HTR-8/SVneo (cell line): Measurements from ENCODE around the gene GSG1L.

Source experiments
- DNase-seq: peaks from one replicate; pipeline ENCODE4 v3.0.0; 2011; ENCODE audit warnings: low spot score, mixed read lengths; ENCODE audit not compliant: insufficient read length
- FAIRE-seq: peaks from 2 replicates; lab custom pipeline; 2011; peaks lifted over from hg19 to GRCh38; lab: Jason Lieb, UNC

GSG1L gene

DNA sequence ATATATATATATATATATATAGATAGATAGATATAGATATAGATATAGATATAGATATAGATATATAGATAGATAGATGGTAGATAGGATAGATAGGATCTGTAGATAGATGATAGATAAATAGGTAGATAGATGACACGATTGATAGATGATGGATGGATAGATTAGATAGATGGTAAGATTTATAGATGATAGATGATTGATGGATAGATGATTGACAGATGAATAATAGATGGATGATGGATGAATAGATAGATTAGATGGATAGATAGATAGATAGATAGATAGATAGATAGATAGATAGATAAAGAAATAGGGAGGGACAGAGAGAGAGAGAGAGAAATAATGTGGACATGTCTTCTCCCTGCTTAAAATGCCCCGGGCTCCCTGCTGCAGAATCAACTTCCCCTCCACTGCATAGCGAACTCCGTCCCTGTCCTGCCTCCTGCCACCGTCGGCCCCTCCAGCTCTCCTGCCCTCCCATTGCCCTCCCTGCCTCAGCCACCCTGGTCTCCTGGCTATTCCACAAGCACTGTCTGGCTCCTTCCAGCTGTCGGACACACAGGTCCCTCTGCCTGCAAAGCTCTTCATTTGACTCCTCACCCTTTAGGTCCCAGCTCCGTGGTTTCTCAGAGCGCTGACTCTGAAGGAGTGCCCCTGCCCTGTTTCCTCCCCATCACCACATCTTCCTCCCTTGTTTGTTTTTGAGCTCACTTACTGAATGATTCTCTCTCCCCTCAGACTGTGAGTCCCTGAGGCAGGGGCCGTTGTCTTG lies 259.6 kb downstream of the GSG1L start:
- FAIRE-seq (no peak), DNase-seq (no peak)

DNA sequence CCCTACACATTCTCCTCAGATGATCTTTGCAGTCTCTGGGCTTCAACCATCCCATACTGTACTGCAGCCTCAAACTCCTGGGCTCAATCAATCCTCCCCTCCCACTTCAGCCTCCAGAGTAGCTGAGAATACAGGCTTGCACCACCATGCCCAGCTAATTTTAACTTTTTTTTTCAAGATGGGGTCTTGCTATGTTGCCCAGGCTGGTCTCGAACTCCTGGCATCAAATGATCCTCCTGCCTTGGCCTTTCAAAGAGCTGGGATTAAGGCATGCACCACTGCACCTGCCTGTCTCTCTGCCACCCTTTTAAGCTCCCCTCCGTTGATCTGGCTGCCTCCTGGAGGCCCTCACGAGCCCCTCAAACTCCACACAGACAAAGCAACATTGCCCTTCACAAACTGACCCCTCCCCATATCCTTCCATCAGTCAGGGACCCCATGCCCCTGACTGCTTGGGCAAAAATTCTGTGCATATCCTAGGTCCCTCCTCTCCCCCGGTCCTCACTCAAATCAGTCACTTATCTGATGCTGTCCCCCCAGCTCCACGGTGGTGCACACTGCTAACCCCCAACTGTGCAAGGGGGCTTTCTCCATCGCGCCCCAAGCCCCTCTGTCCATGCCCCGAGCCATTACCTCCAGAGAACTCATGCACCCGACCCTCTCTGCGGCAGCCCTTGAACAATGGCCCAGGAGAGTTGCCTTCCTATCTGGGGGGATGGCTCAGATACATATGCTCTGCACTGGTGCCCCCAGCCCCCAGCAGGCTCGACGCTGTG lies 260.7 kb downstream of the GSG1L start:
- no peak for FAIRE-seq
- DNase-seq = no peak

DNA sequence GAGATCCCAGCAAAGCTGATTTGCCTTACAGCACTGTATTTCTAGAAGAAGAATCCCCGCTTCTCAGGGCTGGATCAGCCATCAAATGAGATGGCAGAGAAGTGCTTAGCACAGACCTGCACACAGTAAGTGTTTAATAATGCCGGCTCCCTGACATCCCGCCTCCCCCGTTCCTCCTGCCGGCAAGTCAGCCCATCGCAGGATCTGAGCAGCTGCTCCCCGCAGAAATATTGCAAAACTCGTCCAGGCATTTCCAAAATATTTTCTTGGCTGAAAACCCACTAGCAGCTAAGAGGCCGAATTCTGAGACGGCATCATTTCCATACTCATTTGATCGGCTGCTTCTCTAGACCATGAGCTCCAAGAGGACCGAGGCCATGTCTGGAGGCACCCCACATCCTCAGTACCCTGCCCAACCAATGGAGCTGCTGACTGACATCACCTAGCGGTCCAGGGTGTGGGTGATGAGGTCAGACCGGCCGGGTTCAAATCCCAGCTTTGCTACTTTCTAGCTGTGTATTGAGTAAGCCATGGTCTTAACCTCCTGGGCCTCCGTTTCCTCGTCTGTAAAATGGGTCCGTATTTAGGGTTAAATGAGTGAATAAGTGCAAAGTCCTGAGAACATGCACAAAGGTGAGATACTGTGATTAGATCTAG lies 262.1 kb downstream of the GSG1L start:
- DNase-seq (no peak), FAIRE-seq (no peak)

DNA sequence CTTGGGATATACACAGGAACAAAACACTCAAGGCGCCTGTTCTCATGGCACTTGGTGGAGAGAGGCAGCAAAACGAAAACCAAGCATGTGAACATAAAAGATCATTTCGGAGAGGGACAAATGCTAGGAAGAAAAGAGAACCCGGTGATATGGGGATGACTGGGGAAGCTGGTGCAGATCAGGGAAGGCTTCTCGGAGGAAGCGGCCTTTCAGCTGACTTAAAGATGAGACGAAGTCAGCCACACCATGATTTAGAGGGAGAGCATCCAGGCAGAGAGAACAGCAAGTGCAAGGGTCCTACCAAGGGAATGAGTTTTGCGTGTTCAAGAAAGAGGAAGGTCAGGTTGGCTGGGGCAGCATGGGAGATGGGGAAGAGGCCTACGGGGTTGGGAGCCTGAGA lies 262.7 kb downstream of the GSG1L start:
- DNase-seq (no peak), FAIRE-seq (no peak)

DNA sequence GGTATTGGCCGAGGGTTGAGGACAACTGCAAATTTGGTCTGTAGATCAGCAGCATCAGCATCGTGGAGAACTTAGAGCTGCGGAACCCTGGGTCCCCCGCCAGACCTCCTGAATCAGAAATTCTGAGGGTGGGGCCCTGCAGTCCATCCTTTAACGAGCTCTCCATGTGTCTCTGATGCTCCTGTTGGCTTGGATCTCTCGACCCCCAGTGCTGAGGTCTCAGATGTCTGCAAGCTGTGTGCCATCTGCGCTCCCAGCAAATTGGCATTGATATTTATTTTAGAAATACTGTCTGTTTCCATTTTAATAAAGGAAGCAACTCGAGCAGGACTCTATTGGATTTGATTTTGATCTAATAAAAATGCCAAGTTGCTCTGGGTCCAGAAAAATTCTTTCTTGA lies 263.6 kb downstream of the GSG1L start:
- DNase-seq (no peak), FAIRE-seq (no peak)

DNA sequence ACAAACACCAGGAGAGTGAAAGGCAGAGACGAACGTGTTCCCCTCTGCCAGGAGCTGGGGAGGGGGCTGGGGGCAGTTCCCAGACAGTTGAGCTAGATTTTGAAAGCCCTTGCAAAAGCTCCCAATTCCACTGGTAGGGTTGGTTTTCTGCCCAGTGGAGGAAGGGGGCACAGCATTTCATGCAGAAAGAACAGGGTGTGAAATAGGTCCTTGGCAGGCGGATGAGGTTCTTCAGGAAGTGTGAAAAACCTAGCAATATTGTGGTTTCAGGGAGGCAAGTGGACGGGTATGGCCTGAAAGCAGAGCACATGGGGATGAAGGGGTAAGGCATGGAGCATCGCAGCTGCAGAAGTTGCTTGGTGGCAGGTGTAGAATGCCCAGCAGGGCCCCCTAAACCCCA lies 265.3 kb downstream of the GSG1L start:
- FAIRE-seq = no peak
- no peak for DNase-seq

DNA sequence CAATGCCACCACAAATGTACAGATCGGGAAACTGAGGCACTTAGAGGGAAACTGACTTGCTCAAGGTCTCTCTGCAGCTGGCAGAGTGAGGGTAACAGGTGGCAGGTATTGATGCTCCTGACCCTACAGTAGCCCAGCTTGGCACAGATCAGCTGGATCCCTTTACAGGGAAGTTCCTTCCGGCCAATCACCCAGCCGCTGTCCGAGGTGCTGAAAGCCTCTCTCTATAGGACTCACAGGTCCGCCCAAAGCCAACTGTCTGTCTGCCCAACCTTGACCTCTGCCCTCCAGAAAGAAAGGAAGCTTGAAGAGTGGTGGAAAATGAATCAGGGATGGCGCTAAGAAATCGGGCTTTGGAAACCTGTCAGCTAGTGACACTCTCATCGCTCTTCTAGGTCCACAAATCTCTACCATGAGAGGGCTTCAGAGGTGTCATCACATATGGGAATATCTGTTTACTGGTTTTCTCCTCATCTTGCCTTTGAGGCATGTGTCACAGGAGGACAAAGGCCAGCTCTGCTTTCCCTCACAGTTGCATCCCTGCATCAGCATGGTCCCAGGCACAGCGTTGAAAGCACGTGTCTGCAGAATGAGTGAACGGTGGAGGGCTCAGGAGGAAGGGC lies 267.4 kb downstream of the GSG1L start:
- peak; percentile 31 for DNase-seq

DNA sequence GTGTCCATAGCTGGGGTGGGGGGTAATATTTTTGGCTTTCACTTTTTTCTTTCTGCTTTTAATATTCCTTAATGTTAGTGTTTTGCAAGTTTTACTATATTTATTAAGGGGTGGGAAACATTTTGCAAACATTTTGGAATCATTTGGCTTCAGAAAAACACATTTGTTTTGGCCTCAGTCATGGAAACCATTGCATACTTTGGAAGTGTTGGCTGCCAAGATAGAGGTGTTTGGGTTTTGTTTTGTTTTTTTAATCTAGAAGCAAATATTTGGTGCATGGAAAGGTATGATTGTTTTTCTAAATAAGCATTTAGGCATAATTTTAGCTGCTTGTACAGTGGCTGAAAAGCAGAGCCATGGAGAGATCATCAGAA lies 270.3 kb downstream of the GSG1L start:
- no peak for DNase-seq
- no peak for FAIRE-seq

More for the DNA sequence above, 267.4 kb downstream of the GSG1L start:
- no peak for FAIRE-seq

DNA sequence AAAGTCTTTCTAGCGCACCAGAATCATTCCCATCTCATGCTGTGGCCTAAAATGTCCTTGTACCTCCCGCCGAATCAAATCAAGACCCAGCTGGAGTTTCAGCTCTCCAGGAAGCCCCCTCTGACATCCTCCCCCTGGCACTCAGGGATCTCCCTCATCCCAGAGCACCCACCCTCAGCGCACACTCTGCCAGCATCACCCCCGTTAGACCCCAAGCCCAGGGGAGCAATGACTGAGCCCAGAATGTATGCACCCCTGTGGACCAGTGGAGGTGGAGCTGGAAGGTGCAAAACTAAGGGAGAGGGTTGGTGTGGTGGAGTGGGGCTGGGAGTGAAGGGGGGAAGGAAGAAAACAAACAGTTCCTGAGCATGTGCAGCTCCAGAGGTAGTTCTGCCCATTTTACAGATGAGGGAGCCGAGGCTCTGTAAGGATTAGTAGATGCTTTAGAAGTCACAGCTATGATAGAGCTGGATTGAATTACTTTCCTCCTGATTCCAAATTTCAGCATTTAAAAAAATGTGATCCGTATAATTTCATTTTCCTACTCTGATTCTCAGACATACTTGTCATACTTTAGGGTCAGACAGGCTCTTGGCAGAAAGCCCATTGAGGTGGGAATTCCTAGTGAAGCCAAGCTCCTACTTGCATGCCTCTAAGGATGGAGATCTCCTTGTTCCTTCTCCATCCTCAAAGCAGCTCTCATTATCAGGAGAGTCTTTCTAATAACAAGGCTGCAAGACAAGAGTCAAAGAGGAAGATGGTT lies 270.8 kb downstream of the GSG1L start:
- no peak for DNase-seq
- FAIRE-seq = no peak

DNA sequence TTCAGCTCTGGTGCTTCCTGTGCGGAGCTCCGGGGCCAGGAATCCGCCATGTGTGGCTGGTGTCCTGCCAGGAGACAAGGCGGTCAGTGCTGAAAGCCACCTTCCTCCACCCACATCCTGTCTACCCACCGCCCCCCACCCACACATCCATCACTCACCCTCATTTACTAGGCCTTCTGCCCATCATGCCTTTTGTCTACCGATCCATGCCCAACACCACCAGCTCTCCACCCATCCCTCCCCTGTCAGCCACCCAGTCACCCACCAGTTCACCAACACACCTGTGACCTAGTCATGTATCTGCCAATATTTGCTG lies 272.2 kb downstream of the GSG1L start:
- FAIRE-seq (no peak), DNase-seq (no peak)

DNA sequence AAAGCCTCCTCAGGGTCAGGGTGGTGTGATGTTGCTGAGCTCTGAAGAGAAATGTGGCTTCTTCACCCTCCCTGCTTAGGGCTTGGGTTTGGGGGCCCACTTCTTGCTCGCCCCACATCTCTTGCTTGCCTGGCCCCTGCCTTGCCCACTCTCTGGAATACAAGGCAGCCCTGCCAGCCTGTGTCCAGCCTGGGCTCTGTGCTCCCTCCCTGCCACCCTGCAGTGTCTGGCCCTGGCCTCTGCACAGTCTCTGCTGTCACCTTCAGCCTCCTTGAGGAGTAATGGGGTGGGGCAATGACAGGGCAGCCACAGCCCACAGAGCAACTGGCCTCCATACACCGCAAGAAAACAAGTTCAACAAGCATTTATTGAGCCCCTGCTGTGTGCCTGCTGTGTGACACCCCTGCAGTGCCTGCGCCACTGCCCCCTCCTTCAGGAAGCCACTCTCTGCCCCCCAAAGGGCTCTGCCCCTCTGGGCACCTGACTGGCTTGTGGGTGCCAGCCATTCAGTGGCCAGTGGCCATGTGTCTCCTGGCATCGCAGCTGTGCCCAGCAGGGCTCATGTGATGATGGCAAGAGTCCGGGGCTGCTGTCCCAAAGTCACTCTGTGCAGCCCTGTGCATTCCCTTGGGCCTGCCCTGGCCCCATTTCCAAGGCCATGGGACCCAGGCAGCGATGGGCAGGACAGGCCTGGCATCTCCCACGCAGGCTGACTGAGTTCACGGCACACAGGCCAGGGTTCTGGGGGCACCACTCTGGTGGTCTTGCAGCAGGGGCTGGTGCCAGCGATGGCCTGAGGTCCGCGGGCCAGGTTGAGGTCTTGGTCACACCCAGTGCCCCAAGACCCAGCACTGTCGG lies 272.7 kb downstream of the GSG1L start:
- DNase-seq = no peak
- FAIRE-seq = no peak

DNA sequence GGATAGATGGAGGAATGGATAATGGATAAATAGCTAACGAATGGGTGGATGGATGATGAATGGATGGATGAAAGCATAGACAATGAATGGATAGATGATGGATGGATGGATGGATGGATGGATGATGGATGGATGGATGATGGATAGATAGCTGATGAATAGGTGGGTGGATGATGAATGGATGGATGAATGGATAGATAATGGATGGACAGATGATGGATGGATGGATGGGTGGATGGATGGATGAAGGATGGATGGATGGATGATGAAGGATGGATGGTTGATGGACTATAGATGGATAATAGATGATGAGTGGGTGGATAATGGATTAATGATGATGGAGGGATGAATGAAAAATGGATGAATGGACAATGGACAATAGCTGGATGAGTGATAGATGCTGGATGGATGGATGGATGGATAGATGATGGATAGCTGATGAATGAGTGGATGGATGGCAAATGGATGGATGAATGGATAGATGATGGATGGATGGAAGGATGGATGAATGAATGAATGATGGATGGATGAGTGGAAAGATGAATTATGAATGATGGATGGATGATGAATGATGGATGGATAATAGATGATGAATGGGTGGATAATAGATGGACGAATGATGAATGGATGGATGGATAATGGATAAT lies 273.8 kb downstream of the GSG1L start:
- DNase-seq (no peak), FAIRE-seq (no peak)

DNA sequence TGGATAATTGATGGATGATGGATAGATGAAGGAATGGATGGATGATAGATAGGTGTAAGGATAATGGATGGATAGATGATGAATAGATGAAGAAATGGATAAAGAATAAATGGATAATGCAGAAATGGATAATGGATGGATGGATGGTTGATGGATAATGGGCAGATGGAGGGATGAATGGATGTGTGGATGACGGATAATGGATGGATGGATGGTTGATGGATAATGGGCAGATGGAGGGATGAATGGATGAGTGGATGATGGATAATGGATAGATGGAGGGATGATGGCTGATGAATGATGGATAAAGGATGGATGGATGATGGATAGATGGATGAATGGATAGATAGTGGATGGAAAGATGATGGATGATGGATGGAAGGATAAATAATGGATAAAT lies 274.4 kb downstream of the GSG1L start:
- DNase-seq (no peak), FAIRE-seq (no peak)

DNA sequence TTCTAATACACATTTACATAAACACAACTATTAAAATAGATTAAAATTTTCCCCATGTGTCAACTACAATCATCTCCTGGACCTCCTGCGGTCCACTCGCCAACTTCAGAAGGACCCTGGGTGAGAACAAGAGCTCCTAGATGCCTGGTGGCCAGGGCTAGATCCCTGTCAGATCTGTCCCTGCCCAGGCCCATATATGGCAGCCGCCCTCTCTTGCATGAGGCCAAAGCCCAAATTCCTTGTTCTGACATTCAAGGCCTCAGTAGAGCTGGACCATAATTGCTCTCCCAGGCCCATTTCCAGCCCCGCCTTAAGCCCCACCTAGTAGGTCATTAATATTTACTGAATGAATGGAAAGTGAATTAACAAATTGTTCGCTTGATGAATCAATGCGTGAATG lies 275.8 kb downstream of the GSG1L start:
- FAIRE-seq = no peak
- DNase-seq = no peak

DNA sequence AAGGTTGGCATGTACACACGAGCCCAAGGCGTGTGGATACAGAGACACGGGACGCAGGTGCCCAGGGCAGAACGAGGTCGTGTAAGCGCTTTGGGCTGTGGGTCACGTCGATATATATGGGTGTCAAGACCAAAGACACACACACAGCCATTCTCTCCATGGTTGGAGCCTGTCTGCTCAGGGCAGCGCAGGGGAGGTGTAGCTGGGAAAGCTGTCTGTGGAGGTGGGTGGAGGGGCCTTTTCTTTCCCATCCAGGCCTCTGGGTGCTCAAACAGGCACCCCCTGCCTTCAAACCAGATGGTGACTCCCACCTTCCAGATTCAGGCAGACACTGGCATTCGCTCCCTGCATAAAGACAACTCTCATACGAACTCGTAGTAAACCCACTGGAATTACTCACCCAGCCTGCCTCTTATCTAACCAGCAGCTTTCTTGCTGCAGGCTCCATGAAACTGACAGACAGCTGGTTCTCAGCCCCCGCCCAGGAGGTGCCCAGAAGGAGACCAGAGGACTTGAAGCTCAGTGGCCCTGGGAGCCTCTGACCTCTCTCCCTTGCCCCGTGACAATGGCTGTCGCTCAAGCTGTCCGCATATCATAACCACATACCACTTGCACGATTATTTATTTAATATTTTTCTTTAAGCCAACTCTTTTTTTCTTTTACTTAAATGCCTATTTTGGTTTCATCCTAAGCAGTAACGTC lies 276.4 kb downstream of the GSG1L start:
- FAIRE-seq = no peak
- no peak for DNase-seq

DNA sequence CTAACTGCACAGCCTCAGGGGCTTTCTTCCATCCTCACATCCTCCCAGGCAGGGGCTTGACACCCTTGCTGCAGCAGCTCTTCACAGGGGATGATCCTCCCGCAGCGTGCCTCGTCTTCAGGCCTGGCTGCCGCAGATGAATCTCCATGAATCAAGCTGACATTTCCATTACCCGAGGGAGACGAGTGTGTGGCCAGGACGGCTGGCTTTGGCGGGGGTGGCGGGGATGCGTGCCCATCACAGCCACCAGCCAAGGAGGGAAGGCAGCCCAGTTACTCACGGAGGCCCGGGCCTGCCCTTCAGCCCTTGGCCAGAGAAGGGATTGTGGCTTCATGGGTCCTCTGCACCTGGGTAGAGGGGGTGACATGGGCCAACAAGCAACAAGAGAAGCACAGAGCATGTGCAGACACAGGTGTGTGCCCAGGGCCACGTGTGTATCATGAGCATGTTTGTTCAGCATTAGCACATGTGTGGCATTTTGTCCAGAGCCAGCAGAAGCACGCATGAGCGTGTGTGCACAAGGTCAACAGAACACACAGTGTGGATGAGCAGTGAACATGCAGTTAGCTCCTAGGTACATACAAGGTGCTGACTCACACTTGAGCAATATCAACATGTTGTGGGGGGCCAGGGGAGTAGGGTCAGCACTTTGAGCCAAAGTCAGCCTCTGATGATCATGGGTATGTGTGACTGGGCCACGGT lies 277.1 kb downstream of the GSG1L start:
- no peak for FAIRE-seq
- no peak for DNase-seq

DNA sequence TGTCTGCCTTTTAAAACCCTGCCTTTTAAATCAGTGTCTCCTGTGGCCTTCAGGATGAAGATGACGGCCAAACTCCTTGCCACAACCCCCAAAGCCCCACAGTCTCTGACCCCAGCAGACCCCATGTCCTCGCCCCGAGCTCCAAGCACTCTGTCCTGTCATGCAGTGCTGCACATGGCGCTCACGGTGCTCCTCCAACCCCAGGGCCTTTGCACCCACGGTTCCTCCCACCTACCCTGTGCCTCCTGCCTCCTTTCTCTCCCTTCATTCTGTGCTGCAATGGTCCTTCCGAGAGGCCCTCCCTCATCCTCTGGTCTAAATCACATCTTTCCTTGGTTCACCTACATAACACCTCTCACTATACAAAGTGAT lies 278.2 kb downstream of the GSG1L start:
- no peak for FAIRE-seq
- DNase-seq = no peak
